Measurements from ENCODE around the gene PPIL1.

DNA sequence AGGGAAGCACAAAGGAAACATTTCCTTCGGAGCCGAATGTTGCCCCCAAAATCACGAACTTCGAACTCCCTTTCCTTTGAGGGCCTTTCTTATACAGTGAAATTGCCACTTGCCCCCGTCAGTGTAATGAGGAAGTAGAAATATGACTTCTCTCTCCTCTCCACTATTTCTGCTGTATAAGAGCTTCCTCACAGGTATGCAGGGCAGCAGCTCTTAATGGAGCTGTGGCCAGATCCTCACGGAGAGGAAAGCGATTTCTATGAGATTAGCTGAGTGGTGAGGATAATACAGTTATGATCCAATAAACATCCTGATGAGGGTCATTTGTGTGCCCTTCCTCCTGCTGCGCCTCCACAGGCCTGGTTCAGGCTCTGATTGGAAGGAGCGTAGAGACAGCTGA, 24.6 kb downstream of the PPIL1 start:
- TF ChIP-seq EZH2 (IDR thresholded peaks at IDR 0.05; ENCODE audit: insufficient read depth, poor library complexity, severe bottlenecking) (no peak), EZH2phosphoT487 (IDR thresholded peaks at IDR 0.05; ENCODE audit: insufficient read depth, low read depth) (no peak)
